IMR-90 (cell line): ENCODE data around the gene STARD8. TPM values are rescaled to one million over a fixed set of nuclear protein-coding genes. Genes with fewer than 3 reads are reported as not detected.

Experiments used
- ATAC-seq: fragments of 200-7000 bp; cut with Tn5 transposase; 2 replicates; pipeline ENCODE4 v1.9.1; 2020; ENCODE audit warnings: low read depth, mild to moderate bottlenecking, moderate library complexity
- BruUV-seq: library from RNA; stranded (reverse); fragments of 400-500 nt; replicated peaks from 2 replicates; lab custom pipeline; 2021; lab: Mats Ljungman, UMichigan
- CTCF ChIA-PET: fragments of 300-600 bp; formaldehyde crosslinking; extraction: SDS; loops from one replicate; lab custom pipeline; 2021; ENCODE audit warnings: antibody characterized with exemption; lab: Yijun Ruan, JAX
- POLR2A ChIA-PET: fragments of 300-600 bp; sonication (Branson Sonifier 250); formaldehyde crosslinking; loops from one replicate; lab custom pipeline; 2022; ENCODE audit warnings: antibody characterized with exemption; ENCODE audit not compliant: unreplicated experiment; lab: Charles Lee
- DNase-seq: peaks from one replicate; pipeline ENCODE4 v3.0.0; 2013
- H2AFZ ChIP-seq: replicated peaks from 2 replicates; pipeline ENCODE3; 2013; ENCODE audit warnings: low read length, mild to moderate bottlenecking; ENCODE audit not compliant: poor library complexity
- H2AK5ac ChIP-seq: 2 replicates; pipeline ENCODE4 v1.6.1; 2013; ENCODE audit warnings: low read depth, low read length, inconsistent platforms
- H2AK9ac ChIP-seq: replicated peaks from 2 replicates; pipeline ENCODE3; 2013; ENCODE audit warnings: mild to moderate bottlenecking, low read depth, low read length, moderate library complexity; ENCODE audit not compliant: poor library complexity
- H2BK120ac ChIP-seq: 2 replicates; pipeline ENCODE4 v1.6.1; 2013; ENCODE audit warnings: low read depth, low read length, inconsistent platforms
- H2BK15ac ChIP-seq: 3 replicates; pipeline ENCODE4 v1.6.1; 2013; ENCODE audit warnings: low read depth, low read length, inconsistent platforms
- H2BK20ac ChIP-seq: 2 replicates; pipeline ENCODE4 v1.6.1; 2013; ENCODE audit warnings: low read depth, mild to moderate bottlenecking, inconsistent platforms, low read length, moderate library complexity
- H2BK5ac ChIP-seq: 2 replicates; pipeline ENCODE4 v1.6.1; 2013; ENCODE audit warnings: mild to moderate bottlenecking, low read depth, low read length, inconsistent platforms; ENCODE audit not compliant: poor library complexity, severe bottlenecking
- H3K14ac ChIP-seq: replicated peaks from 2 replicates; pipeline ENCODE4 v1.6.1; 2013; ENCODE audit warnings: low read depth, low read length, inconsistent platforms
- H3K18ac ChIP-seq: 2 replicates; pipeline ENCODE4 v1.6.1; 2013; ENCODE audit warnings: low read depth, low read length, control low read depth
- H3K23ac ChIP-seq: 2 replicates; pipeline ENCODE4 v1.6.1; 2013; ENCODE audit warnings: low read depth, low read length, inconsistent platforms
- H3K27ac ChIP-seq: 2 replicates; pipeline ENCODE4 v1.5.1; 2013; ENCODE audit warnings: mild to moderate bottlenecking, control low read depth, low read length; ENCODE audit not compliant: insufficient read depth
- H3K27me3 ChIP-seq: 2 replicates; pipeline ENCODE4 v1.6.1; 2013; ENCODE audit warnings: low read length; ENCODE audit not compliant: control insufficient read depth, insufficient read depth
- H3K36me3 ChIP-seq: 2 replicates; pipeline ENCODE4 v1.6.1; 2013; ENCODE audit warnings: low read length, mixed read lengths; ENCODE audit not compliant: control insufficient read depth, insufficient read depth
- H3K4ac ChIP-seq: 2 replicates; pipeline ENCODE4 v1.6.1; 2013; ENCODE audit warnings: low read depth, low read length, inconsistent platforms
- H3K4me1 ChIP-seq: 2 replicates; pipeline ENCODE4 v1.6.1; 2013; ENCODE audit warnings: low read length, mixed read lengths; ENCODE audit not compliant: control insufficient read depth, insufficient read depth
- H3K4me2 ChIP-seq: 2 replicates; pipeline ENCODE4 v1.6.1; 2013; ENCODE audit warnings: low read depth, mild to moderate bottlenecking, control low read depth, low read length, moderate library complexity
- H3K4me3 ChIP-seq: 2 replicates; pipeline ENCODE4 v1.5.1; 2013; ENCODE audit warnings: low read depth, mild to moderate bottlenecking, control low read depth, low read length, moderate library complexity; ENCODE audit not compliant: insufficient read depth
- H3K56ac ChIP-seq: 2 replicates; pipeline ENCODE4 v1.6.1; 2013; ENCODE audit warnings: low read length, inconsistent platforms; ENCODE audit not compliant: insufficient read depth; ENCODE audit errors: extremely low read depth
- H3K79me1 ChIP-seq, 2 experiments: 2 replicates each; pipeline ENCODE4 v1.6.1; 2013; ENCODE audit warnings: low read length in 2 of 2, inconsistent platforms in 1 of 2, low read depth in 1 of 2
- H3K9ac ChIP-seq: 2 replicates; pipeline ENCODE4 v1.6.1; 2013; ENCODE audit warnings: low read depth, low read length, control low read depth
- H3K9me1 ChIP-seq: 2 replicates; pipeline ENCODE4 v1.6.1; 2013; ENCODE audit warnings: low read length, inconsistent platforms; ENCODE audit not compliant: insufficient read depth
- H3K9me3 ChIP-seq: 2 replicates; pipeline ENCODE4 v1.6.1; 2013; ENCODE audit warnings: low read length; ENCODE audit not compliant: control insufficient read depth, insufficient read depth
- H4K20me1 ChIP-seq: 2 replicates; pipeline ENCODE4 v1.6.1; 2013; ENCODE audit warnings: low read length, inconsistent platforms; ENCODE audit not compliant: insufficient read depth
- H4K5ac ChIP-seq: 2 replicates; pipeline ENCODE4 v1.6.1; 2013; ENCODE audit warnings: mild to moderate bottlenecking, low read depth, low read length, control low read depth
- H4K8ac ChIP-seq, 2 experiments: 2 replicates each; pipeline ENCODE4 v1.6.1; 2013; ENCODE audit warnings: low read depth in 2 of 2, low read length in 2 of 2, control low read depth in 1 of 2, inconsistent platforms in 1 of 2
- H4K91ac ChIP-seq: 2 replicates; pipeline ENCODE4 v1.6.1; 2013; ENCODE audit warnings: low read depth, low read length, inconsistent platforms; ENCODE audit not compliant: insufficient read depth
- BHLHE40 ChIP-seq: fragments of 150-350 bp; IDR thresholded peaks from 2 replicates; pipeline ENCODE4 v1.6.1; 2016; ENCODE audit warnings: mild to moderate bottlenecking, low read depth, low read length
- CEBPB ChIP-seq: IDR thresholded peaks from 2 replicates; pipeline ENCODE4 v1.6.1; 2012; ENCODE audit warnings: low read depth, low read length, improper control_type of control experiment
- CHD1 ChIP-seq: IDR thresholded peaks from 2 replicates; pipeline ENCODE4 v1.6.1; 2012; ENCODE audit warnings: low read depth, low read length, improper control_type of control experiment
- FOS ChIP-seq: fragments of 150-350 bp; IDR thresholded peaks from 2 replicates; pipeline ENCODE4 v1.6.1; 2016; ENCODE audit warnings: low read depth, low read length
- MAFK ChIP-seq: IDR thresholded peaks from 2 replicates; pipeline ENCODE4 v1.6.1; 2012; ENCODE audit warnings: low read depth, low read length, improper control_type of control experiment
- MAZ ChIP-seq: IDR thresholded peaks from 2 replicates; pipeline ENCODE4 v1.6.1; 2012; ENCODE audit warnings: low read depth, mild to moderate bottlenecking, low read length, improper control_type of control experiment, moderate library complexity, borderline replicate concordance
- MXI1 ChIP-seq: IDR thresholded peaks from 2 replicates; pipeline ENCODE4 v1.6.1; 2012; ENCODE audit warnings: low read depth, mild to moderate bottlenecking, low read length, moderate library complexity, borderline replicate concordance
- NFE2L2 ChIP-seq: fragments of 150-350 bp; IDR thresholded peaks from 2 replicates; pipeline ENCODE4 v1.6.1; 2016; ENCODE audit warnings: low read depth, mild to moderate bottlenecking, low read length
- POLR2A ChIP-seq: IDR thresholded peaks from 2 replicates; pipeline ENCODE4 v1.6.1; 2012; ENCODE audit warnings: mild to moderate bottlenecking, low read depth, low read length
- RAD21 ChIP-seq: IDR thresholded peaks from 2 replicates; pipeline ENCODE4 v1.6.1; 2012; ENCODE audit warnings: low read length, improper control_type of control experiment
- RCOR1 ChIP-seq: IDR thresholded peaks from 2 replicates; pipeline ENCODE4 v1.6.1; 2012; ENCODE audit warnings: mild to moderate bottlenecking, low read length, improper control_type of control experiment; ENCODE audit not compliant: insufficient replicate concordance
- RFX5 ChIP-seq: IDR thresholded peaks from 2 replicates; pipeline ENCODE4 v1.8.0; 2012; ENCODE audit warnings: low read depth, mild to moderate bottlenecking, low read length, moderate library complexity
- SMC3 ChIP-seq: fragments of 150-350 bp; IDR thresholded peaks from 2 replicates; pipeline ENCODE4 v1.6.1; 2016; ENCODE audit warnings: low read depth, mild to moderate bottlenecking, antibody characterized with exemption, low read length, moderate library complexity
- WGBS, 2 experiments: methylation state at CpG; one replicate each; pipeline versions ENCODE4 v1.1.5 to v1.1.7; 2013; ENCODE audit warnings: missing lambda C conversion rate in 2 of 2; ENCODE audit not compliant: insufficient read length in 1 of 2; ENCODE audit errors: extremely low coverage in 2 of 2; 5-methylcytosine and 5-hydroxymethylcytosine counted together
- dilution Hi-C: fragments of 300-500 bp; cut with HindIII; formaldehyde crosslinking; loops from one replicate; pipeline ENCODE4 v1.14.3; 2018; ENCODE audit warnings: low sequenced_read_pairs; ENCODE audit not compliant: unreplicated experiment
- in situ Hi-C: fragments of 300-500 bp; cut with MboI; formaldehyde crosslinking; loops from 3 replicates; pipeline ENCODE4 v1.14.3; 2019; ENCODE audit warnings: low sequenced_read_pairs, inconsistent platforms, mixed read lengths
- intact Hi-C: fragments of 100-400 bp; cut with micrococcal nuclease; formaldehyde crosslinking; loops from 2 replicates; pipeline ENCODE4 v1.10.0; 2022
- polyA plus RNA-seq, 3 experiments: library from polyadenylated mRNA; depleted of rRNA; stranded (reverse); fragments of >200 nt; gene quantifications; 2 replicates each; pipeline ENCODE4 v1.2.3, GENCODE V29; 2012; ENCODE audit warnings: low replicate concordance in 1 of 3
- total RNA-seq: library from RNA; depleted of rRNA; stranded (reverse); fragments of >200 nt; gene quantifications from 2 replicates; pipeline ENCODE4 v1.2.3, GENCODE V29; 2012
- TF ChIP-seq, protein P1 (sequence below): fragments of 150-350 bp; IDR thresholded peaks from 2 replicates; pipeline ENCODE4 v1.6.1; 2016; ENCODE audit warnings: low read depth, mild to moderate bottlenecking, low read length, moderate library complexity, borderline replicate concordance
- TF ChIP-seq, protein P2 (sequence below): conservative IDR thresholded peaks from 2 replicates; pipeline ENCODE4 v1.5.1; 2012; ENCODE audit warnings: mild to moderate bottlenecking, low read depth, low read length, improper control_type of control experiment
- TF ChIP-seq, protein P3 (sequence below): fragments of 150-350 bp; IDR thresholded peaks from 2 replicates; pipeline ENCODE4 v1.6.1; 2017; ENCODE audit warnings: mild to moderate bottlenecking, antibody characterized with exemption, low read length, low read depth

STARD8 gene
- total and polyA plus RNA-seq, 2 of the 4 experiments (the other 2 are of a cell fraction), result 1.6 to 2.3 TPM

DNA sequence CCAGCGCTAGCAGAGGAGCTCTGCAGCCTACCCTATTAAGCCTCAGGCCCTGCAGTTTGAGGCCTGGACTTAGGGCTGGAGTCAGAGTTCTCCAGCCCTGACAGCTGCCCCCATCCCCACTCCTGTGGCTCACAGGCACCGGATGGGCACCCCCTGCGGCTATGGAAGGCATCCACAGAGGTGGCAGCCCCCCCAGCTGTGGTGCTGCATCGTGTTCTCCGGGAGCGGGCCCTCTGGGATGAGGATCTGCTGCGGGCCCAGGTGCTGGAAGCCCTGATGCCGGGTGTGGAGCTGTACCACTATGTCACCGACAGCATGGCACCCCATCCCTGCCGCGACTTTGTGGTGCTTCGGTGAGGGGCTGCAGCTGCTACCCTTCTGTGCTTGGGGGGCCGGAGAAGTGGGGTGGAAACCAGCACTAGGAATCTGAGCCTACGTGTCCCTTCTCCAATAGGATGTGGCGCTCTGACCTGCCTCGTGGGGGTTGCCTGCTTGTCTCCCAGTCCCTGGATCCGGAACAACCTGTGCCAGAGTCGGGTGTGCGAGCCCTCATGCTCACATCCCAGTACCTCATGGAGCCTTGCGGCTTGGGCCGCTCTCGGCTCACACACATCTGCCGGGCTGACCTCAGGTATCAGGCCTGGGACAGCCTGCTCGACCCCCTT, 76.2 kb downstream of the STARD8 start:
- no peak for ATAC-seq
- Histone ChIP-seq H2AFZ (no peak overlapping the region), H3K14ac (no peak overlapping the region), H2BK5ac (no peak overlapping the region), H3K9me1 (0 out of 2 replicates have a peak, but pooled peaks cover 3% of the 10 kb centered on the region), H3K4ac (no peak overlapping the region), H2BK15ac (no peak overlapping the region), H2BK120ac (no peak overlapping the region), H3K27ac (no peak overlapping the region), H3K56ac (no peak overlapping the region), H2AK9ac (no peak overlapping the region), H3K9me3 (no peaks in the 10 kb centered on the region), H4K5ac (no peak overlapping the region), H3K4me1 (no peaks in the 10 kb centered on the region), H3K9ac (no peak overlapping the region), H3K18ac (no peak overlapping the region), H2BK20ac (no peak overlapping the region), H3K36me3 (no peaks in the 10 kb centered on the region), H3K27me3 (peaks cover 11% of the 10 kb centered on the region; the same call in 1 of the 2 replicates), H3K4me3 (no peak overlapping the region), H4K8ac (no peak overlapping the region), H2AK5ac (no peak overlapping the region), H3K23ac (no peak overlapping the region), H4K91ac (no peak overlapping the region), H3K4me2 (no peak overlapping the region), H4K20me1 (no peaks in the 10 kb centered on the region), H3K79me1 (no peaks in the 10 kb centered on the region)
- POLR2A ChIA-PET, result no interaction called here
- in situ Hi-C loops, result loop anchor here (25.0 kb wide), 1 partner anchor 536 kb away; no protein-coding TSS in a partner anchor
- TF ChIP-seq RAD21 (no peak), FOS (no peak), POLR2A (no peak), BHLHE40 (no peak), CHD1 (no peak), MAFK (no peak), RFX5 (no peak), MAZ (no peak), SMC3 (no peak), MXI1 (no peak), CEBPB (no peak), RCOR1 (no peak), NFE2L2 (no peak)
- TF ChIP-seq, protein P1, sequence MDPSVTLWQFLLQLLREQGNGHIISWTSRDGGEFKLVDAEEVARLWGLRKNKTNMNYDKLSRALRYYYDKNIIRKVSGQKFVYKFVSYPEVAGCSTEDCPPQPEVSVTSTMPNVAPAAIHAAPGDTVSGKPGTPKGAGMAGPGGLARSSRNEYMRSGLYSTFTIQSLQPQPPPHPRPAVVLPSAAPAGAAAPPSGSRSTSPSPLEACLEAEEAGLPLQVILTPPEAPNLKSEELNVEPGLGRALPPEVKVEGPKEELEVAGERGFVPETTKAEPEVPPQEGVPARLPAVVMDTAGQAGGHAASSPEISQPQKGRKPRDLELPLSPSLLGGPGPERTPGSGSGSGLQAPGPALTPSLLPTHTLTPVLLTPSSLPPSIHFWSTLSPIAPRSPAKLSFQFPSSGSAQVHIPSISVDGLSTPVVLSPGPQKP, result no peak
- TF ChIP-seq, protein P2, sequence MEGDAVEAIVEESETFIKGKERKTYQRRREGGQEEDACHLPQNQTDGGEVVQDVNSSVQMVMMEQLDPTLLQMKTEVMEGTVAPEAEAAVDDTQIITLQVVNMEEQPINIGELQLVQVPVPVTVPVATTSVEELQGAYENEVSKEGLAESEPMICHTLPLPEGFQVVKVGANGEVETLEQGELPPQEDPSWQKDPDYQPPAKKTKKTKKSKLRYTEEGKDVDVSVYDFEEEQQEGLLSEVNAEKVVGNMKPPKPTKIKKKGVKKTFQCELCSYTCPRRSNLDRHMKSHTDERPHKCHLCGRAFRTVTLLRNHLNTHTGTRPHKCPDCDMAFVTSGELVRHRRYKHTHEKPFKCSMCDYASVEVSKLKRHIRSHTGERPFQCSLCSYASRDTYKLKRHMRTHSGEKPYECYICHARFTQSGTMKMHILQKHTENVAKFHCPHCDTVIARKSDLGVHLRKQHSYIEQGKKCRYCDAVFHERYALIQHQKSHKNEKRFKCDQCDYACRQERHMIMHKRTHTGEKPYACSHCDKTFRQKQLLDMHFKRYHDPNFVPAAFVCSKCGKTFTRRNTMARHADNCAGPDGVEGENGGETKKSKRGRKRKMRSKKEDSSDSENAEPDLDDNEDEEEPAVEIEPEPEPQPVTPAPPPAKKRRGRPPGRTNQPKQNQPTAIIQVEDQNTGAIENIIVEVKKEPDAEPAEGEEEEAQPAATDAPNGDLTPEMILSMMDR, result no peak
- TF ChIP-seq, protein P3, sequence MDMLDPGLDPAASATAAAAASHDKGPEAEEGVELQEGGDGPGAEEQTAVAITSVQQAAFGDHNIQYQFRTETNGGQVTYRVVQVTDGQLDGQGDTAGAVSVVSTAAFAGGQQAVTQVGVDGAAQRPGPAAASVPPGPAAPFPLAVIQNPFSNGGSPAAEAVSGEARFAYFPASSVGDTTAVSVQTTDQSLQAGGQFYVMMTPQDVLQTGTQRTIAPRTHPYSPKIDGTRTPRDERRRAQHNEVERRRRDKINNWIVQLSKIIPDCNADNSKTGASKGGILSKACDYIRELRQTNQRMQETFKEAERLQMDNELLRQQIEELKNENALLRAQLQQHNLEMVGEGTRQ, result no peak
- WGBS, 2 experiments, result 90% methylated on average over 11 of the region's 24 CpGs; no CpG with 5 or more reads in 1 of the 2 experiments
- dilution Hi-C loops, result no loop called here
- CTCF ChIA-PET, result interaction anchor here (0.6 kb wide), 1 partner anchor 89 kb away, joined by 3 read pairs; no protein-coding TSS in a partner anchor
- BruUV-seq, result no TSS peak
- DNase-seq, result no peak
- intact Hi-C loops, result no loop called here
